GM19035 (cell line): Measurements from ENCODE around the gene STPG3.

ENCODE experiments used
- ATAC-seq: cut with Tn5 transposase; IDR thresholded peaks from one replicate; pipeline ENCODE4 v1.9.1; 2021; ENCODE audit not compliant: unreplicated experiment

Gene STPG3

DNA sequence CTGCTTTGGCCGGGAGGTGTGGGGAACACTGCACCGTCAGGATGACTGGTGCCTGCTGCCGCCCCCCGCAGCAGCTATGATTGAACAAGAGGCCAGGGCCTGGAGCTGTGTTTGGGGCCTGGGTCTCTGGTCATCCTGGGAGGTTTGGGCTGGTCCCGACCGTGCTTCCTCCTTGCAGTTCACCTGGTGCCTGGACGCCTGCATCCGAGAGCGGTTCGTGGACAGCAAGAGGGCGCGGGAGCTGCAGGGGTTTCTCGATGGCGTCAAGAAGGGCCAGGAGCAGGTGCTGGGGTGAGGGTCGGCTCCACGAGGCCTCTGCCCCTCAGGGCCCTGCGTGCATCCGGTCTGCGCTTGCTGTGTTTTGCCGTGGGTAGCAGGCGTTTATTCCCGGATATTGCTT is 13.0 kb downstream of the STPG3 start:
- ATAC-seq = no peak

DNA sequence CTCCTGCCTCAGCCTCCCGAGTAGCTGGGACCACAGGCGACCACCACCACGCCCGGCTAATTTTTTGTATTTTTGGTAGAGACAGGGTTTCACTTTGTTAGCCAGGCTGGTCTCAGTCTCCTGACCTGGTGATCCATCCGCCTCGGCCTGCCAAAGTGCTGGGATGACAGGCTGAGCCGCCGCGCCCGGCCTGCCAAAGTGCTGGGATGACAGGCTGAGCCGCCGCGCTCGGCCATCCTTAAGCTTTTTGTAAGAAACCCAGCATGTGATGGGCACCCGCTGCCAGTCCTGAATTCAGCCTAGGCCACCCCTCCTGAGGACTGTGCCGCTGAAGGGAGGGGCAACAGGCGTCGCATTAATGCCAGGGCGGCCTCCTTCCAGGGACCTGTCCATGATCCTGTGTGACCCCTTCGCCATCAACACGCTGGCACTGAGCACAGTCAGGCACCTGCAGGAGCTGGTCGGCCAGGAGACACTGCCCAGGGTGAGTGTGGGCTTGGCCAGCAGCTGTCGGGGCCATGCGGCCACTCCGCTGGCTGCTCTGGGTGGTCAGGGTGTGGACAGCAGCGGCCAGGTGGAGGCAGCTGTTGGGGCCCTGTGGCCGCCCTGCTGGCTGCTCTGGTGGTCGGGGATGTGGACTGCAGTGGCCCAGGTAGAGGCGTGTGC is 14.5 kb downstream of the STPG3 start:
- ATAC-seq = no peak

DNA sequence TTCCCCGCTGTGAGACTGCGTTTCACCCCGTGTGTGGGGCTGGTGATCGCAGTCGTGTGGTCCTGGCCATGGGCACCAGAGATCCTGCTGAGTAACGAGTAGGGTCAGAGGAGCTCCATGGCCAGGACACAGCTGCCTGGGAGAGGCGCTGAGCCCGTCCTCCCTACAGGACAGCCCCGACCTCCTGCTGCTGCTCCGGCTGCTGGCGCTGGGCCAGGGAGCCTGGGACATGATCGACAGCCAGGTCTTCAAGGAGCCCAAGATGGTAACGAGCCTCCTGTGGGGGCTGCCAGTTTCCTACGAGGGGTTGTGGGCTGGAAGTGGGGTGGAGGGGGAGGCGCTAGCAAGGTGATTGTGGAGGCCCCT is 15.1 kb downstream of the STPG3 start:
- no peak for ATAC-seq

DNA sequence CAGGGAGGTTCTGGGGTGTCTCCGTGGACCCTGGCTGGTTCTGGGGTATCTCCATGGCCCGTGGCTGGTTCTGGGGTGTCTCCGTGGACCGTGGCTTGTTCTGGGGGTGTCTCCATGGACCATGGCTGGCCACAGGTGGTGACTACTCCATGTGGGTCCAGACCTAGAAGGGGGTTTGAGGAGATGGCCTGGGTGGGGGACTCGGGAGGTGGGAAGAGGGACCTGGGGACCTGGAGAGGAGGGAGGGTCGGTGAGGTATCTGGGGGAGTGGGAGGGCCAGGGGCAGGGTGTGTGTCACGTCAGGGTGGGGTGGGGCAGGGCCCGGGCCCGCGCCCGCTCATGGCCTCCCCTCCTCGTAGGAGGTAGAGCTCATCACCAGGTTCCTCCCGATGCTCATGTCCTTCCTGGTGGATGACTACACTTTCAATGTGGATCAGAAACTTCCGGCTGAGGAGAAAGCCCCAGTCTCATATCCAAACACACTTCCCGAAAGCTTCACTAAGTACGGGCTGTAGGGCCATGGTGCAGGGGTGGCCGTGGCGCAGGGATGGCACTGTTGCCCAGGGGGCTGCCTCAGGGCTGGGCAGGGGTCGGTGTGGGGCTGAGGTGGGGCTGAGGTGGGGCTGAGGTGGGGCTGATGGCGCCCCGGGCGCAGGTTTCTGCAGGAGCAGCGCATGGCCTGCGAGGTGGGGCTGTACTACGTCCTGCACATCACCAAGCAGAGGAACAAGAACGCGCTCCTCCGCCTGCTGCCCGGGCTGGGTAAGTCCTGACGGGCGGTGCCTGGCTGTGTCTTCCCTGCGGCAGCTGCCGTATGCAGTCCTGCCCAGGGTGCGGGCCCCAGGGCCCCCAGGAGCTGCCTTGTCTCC is 15.7 kb downstream of the STPG3 start:
- ATAC-seq = no peak

DNA sequence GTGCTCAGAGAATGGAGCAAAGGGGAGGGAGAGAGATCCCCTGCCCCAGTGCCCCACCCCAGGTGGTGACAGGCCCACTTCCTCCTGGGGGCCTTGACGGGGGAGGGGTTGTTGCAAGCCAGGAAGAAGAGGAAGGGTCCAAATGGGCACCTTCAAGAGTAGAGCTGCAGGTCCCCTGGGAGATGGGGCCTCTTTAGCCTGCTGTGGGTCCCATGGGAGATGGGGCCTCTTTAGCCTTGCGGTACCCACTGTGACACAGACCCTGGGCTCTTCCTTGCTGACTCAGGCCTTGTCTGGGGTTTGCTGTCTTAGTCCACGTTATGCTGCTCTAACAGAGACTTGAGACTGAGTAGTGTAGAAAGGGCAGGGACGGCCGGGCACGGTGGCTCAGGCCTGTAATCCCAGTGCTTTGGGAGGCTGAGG is 16.9 kb downstream of the STPG3 start:
- ATAC-seq = no peak

DNA sequence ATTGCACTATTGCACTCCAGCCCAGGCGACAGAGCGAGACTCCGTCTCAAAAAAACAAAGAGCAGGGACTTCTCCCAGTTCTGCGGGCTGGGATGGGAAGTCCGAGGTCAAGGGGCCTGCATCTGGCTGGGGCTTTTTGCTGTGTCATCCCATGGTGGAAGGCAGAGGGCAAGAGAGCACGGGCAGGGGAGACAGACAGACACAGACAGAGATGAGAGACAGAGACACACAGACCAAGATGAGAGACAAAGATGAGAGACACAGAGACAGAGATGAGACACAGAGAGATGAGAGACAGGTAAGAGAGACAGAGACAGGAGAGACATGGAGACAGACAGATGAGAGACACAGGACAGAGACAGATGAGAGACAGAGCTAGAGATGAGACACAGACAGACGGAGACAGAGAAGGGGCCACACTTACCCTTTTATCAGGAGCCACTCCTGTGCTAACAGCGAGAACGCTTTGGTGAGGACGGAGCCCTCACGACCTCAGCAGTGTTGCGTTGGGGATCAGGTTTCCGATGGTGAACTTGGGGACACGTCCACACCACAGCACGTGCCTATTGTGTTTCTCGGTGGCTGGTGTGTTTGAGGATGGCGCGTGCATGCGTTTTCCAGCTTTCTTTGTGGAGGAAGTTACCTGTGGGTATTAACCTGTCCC is 17.6 kb downstream of the STPG3 start:
- ATAC-seq = no peak

DNA sequence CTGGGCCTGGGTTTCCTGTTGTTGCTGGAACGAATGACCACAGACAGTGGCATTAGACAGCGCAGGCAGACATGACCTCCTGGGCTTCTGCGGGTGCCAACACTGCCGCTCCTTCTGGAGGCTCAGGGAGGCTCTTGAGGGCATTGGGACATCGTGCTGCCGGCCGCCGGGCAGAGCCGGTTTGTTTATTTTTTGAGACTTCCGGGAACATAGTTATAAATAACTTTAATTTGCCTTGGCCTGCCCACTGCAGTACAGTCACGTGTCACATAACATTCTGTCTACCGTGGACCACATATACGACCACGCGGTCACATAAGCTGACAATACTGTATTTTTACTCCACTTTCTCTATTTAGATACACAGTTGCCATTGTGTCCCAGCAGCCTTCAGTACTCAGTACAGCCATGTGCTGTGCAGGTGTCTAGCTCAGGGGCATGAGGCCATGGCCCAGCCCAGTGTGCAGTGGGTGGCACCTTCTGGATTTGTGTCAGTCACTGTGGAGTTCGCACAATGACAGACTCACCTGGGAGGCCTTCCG is 18.2 kb downstream of the STPG3 start:
- no peak for ATAC-seq

DNA sequence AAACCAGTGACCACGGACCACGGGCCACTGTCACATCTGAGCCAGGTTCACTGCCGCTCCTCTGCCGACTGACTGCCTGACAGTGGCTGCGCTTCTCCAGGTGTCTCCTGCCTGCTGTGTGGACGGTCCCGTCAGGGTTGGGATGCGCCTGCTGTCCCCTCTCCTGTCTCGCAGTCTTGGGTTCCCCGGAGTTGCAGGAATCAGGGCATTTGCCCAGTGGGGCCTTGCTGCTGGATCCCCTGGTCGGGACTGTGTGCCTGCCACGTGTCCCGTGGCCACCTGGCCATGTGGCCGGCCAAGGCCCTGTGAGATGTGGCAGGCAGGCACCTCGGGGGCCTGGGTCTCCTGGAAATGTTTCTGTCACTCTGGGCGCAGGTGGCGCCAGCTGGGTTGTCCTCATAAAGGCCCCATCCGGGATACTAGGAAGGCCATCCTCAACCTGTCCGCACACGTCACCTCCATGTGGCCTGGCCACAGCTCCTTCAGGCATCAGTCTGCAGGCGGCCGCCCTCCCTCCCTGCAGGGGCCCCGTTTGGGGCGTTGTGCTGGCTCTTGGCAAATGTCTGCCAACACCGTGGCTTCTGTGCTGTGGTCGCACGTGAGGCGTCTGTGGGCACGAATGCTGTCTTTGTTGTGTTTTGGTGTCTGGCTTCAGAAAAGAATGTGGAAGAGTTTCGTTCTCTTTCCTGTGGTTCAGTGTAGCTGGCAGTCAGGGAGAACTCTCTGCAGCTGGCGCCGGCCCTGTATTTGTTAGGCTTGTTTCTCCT is 20.0 kb downstream of the STPG3 start:
- no peak for ATAC-seq

DNA sequence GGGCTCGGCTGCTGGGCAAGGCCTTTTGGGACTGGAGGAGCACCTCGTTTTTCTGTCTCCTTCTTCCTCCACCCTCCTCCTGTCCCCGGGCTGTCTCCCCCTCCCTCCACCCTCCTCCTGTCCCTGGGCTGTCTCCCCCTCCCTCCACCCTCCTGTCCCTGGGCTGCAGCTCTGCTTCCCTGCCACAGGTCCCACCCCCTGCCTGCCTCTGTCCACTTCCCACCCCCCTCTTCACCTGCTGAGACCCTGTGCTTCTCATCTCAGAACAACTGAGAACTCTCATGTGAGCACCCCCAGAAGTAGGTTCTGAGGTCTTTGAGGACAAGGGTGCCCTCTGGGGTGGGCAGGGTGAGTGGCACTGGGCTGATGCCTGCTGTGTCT is 20.6 kb downstream of the STPG3 start:
- ATAC-seq = no peak

DNA sequence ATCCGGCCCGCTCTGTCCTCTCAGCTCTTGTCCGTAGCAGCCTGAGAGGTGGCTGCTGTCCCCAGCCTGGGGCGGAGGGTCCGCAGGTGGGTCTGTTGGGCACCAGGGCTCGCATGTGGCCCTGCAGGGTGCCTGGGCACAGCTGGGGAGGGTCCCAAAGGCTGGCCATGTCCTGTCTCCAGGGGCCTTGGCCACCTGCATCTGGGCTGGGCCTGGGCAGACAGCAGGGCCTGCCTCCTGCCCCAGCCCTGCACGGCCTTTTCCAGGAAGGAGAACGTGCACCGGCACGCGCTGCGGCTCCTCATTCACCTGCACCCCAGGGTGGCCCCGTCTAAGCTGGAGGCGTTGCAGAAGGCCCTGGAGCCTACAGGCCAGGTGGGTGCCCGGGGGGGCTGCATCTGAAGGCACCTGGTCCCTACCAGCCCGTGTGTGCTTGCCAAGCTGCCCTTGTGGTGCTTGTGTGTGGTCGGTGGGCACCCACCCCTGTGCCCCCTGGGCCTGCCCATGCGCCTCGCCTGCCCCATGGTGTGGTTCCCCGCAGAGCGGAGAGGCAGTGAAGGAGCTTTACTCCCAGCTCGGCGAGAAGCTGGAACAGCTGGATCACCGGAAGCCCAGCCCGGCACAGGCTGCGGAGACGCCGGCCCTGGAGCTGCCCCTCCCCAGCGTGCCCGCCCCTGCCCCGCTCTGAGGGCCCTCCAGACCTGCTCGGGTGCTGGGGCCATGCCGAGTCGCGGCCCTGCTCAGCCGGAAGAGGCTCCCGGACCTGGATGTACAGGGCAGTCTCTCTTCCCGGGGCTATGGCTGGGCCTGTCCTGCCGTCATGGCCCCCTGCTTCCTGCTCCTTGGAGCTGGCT is 21.4 kb downstream of the STPG3 start:
- ATAC-seq = no peak

DNA sequence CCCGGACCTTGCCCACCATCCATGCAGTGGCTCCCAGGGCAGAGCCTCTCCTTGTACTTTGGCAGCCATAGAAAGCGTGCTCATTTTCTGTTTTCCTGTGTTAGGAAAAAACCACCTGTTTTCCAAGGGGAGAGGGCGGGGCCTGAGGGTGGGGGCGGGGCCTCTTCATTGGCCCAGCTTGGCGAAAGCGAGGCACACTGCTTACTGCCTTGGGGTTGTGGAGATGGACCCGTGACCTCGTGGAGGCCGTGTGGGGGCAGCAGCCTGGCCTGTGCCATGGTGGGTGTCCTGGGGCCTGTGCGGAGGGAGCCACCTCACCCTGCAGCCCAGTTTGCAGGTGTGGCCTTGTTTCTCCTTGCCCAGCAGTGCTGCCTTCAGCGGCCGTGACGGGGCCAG is 22.0 kb downstream of the STPG3 start:
- ATAC-seq = no peak

DNA sequence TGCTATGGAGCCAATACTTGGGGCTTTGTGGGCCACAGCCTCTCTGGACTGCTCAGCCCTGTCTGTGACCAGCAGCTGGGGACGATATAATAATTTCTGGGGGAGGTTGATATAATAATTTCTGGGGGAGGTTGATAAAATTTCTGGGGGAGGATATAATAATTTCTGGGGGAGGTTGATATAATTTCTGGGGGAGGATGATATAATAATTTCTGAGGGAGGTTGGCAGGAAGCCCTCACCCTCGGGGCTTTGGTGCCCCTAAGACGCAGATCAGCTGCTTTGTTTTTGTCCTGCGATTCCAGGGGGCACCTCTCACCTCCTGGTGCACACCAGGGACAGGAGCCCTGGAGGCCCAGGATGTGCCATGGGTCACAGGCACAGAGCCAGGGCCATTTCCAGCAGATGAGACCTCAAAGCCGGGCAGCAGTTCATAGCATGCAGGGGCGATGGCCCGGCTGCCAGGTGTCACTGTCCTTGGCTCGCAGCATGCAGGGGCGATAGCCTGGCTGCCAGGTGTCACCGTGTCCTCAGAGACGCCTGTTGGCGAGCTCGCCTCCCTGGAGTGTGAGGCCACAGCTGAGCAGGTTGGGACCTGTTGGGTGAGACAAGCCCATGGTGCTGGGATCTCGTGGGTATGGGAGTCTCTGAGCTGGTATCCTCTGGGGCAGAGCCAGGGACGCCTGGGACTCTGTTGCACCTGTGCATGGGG is 22.7 kb downstream of the STPG3 start:
- no peak for ATAC-seq

DNA sequence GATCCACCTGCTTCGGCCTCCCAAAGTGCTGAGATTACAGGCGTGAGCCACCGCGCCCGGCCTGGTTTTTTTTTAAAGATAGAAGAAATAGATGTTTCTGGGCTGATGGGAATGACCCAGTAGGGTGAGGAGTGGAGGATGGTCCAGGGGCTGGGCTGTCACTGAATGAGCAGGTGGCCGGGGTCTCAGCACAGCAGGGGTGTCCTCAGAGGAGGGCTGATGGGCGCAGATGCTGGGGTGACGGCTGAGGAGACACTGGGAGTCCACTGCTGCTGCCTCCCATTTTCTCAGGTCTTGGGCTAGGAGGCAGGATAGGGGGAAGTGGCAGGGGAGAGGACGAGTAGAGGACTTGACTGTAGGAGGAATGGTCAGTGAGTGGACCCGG is 24.1 kb downstream of the STPG3 start:
- no peak for ATAC-seq

DNA sequence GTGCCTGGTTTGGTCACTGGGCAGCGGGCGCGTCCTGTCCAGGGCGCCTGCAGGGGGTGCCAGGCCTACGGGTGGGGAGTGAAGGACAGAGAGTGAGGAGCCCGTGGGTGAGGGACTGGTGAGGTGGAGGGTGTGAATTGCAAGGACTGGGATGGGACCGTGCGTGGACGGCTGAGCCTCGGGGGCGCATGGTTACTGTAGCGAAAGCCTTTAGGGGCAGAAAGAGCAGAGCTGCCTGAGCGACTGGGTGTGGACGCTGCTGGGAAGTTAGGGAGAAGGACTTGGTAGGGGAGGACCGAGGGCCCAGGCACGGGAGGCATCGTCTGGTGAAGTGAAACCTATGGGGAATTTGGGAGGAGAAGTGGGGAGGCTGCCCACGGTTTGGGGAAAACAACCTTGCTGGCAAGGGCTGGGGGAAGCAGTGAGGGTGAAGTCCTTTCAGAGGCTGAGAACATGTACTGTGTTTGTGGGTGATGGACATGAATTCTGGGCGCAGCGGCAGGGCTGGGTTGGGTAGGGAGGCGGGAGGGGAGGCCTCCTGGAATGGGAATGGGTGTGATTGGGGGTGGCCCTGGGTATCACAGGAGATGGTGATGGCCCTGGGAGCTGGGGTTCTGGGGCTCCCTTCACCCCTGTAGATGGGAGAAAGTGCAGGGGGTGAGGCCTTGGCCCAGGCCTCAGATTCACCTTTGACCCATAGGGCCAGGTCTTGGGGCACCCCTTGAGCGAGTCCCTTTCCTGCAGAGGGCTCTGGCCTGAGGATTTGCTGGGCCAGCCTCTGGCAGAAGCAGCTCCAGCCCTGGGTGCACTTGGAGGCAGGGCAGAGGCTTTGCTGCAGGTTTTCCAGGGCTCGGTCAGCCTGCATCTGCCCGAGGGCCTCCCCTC is 24.7 kb downstream of the STPG3 start:
- no peak for ATAC-seq

DNA sequence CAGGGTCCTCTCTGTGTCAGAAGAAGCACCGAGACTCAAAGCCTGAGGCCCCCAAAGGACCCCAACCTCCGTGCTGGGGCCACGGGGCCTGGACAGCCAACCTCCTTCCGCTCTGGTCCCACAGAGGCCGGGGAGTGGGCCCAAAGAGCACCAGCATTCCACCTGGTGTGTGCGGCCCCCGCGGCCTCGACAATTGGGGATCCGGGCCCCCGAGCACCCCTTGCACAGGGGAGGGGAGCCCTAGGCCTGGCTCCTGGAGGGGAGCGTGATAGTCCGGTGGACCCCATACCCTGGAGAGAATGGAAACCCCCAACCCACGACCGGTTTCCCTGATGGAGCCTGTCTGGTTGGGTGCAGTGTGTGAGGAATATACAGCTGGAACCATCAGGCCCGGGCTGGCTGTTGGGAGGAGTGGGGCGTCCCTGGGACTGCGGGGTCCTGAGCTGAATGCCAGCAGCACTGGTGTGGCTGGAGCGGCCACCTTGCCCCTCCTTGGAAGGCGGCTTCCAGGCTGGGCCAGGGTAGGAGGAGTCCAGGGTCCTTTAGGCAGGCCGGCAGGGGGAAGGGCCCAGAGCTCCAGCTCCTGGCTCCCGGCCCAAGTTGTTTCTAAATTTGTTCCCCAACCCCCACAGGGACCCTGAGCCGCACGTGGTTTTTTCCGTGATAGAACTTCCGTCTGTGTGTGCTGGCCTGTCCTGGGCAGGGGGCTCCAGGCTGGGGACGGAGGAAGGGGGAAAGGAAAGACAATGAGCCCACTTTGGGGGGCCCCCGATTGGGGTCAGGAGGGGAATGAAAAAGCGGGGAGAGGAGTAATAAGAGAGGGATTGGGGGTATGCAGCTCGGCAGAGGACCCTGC is 25.6 kb downstream of the STPG3 start:
- ATAC-seq = no peak

DNA sequence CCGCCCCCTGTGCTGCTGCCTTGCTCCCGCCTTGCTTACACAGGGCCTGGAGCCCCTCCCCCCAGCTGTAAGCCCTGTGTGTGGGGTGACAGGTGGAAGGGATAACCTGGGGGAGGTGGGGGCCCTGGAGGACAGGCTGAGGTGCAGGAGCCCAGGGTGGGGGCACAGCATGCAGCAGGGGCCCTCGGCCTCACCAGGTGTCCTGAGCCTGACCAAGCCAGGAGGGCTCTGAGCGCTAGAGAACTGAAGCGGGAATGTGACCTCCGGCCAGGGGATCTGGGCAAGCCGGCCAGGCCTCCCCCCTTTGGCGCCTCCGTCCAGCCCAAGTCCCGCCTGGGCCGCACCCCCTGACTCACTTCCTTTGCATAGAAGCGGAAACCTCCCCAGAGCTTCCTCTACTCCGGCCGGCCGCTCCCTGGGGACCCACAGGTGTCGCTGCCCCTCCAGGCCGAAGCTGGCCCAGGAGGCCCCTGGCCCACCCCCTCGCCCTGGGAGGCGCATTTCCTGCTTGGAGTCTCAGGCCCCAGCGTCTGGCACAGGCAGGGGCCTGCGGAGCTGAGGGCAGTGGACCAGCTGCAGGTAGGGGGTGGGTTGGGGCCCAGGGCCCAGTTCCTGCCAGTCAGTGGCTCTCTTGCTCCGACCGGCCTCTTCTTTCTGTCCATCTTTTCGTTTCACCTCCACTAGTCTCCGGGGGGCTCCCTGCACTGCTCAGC is 26.4 kb downstream of the STPG3 start, which contains the start of gene TOR4A:
Gene TOR4A (plus strand): TSS at position 398 of the 713 bp plus-strand sequence. CDS start 964 bp downstream, outside the sequence.
- ATAC-seq = peak; percentile 69
